ENCODE results near the gene TRIM31.

GRCh38 chr6:30061858-30062458 lies 50.9 kb downstream of the TRIM31 start:
- TF ChIP-seq, protein P1, sequence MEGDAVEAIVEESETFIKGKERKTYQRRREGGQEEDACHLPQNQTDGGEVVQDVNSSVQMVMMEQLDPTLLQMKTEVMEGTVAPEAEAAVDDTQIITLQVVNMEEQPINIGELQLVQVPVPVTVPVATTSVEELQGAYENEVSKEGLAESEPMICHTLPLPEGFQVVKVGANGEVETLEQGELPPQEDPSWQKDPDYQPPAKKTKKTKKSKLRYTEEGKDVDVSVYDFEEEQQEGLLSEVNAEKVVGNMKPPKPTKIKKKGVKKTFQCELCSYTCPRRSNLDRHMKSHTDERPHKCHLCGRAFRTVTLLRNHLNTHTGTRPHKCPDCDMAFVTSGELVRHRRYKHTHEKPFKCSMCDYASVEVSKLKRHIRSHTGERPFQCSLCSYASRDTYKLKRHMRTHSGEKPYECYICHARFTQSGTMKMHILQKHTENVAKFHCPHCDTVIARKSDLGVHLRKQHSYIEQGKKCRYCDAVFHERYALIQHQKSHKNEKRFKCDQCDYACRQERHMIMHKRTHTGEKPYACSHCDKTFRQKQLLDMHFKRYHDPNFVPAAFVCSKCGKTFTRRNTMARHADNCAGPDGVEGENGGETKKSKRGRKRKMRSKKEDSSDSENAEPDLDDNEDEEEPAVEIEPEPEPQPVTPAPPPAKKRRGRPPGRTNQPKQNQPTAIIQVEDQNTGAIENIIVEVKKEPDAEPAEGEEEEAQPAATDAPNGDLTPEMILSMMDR (conservative IDR thresholded peaks at IDR 0.05), result no peak
- peak; percentile 20; the same call in 1 of the 2 replicates for TF ChIP-seq ZFX (IDR thresholded peaks at IDR 0.05)

All from C4-2B (cell line).